Ovary (tissue), 9 donors: ENCODE results near the gene DHDH. TPM values are rescaled to one million over a fixed set of nuclear protein-coding genes. Genes with fewer than 3 reads are reported as not detected.

ENCODE experiments used
- DNase-seq, 5 donors: peaks; one replicate each; pipeline ENCODE4 v3.0.0-alpha.2; 2019 to 2020
- H3K27ac ChIP-seq, 2 donors: fragments of 200-600 bp; one replicate each; pipeline versions ENCODE4 v1.5.1 to v1.8.0; 2019 to 2022
- H3K27me3 ChIP-seq: fragments of 200-600 bp; one replicate; pipeline ENCODE4 v1.8.0; 2022
- H3K36me3 ChIP-seq: fragments of 200-600 bp; sonication (generic); one replicate; pipeline ENCODE4 v1.5.1; 2019
- H3K4me1 ChIP-seq: one replicate; pipeline ENCODE4 v1.8.1; 2013; ENCODE audit warnings: mild to moderate bottlenecking, moderate library complexity; ENCODE audit not compliant: insufficient read depth
- H3K4me3 ChIP-seq: fragments of 200-600 bp; sonication (generic); one replicate; pipeline ENCODE4 v1.5.1; 2017
- H3K9me3 ChIP-seq, 2 donors: fragments of 200-600 bp in 1 of 2; sonication (generic) in 1 of 2; one replicate each; pipeline versions ENCODE4 v1.5.1 to v1.8.1; 2013 to 2019; ENCODE audit warnings: mild to moderate bottlenecking in 1 of 2, moderate library complexity in 1 of 2
- CTCF ChIP-seq, 3 donors: fragments of 450-650 bp in 2 of 3; fragments of 200-600 bp in 1 of 3; IDR thresholded peaks; one replicate each; pipeline versions ENCODE4 v1.5.1 to v1.8.0; 2016 to 2022; ENCODE audit warnings: antibody characterized with exemption in 3 of 3, mild to moderate bottlenecking in 1 of 3
- EP300 ChIP-seq: sonication (generic); formaldehyde crosslinking; IDR thresholded peaks from one replicate; pipeline ENCODE4 v1.6.1; 2017; ENCODE audit warnings: antibody characterized with exemption
- POLR2A ChIP-seq: fragments of 450-650 bp; IDR thresholded peaks from one replicate; pipeline ENCODE4 v1.6.1; 2017; ENCODE audit warnings: antibody characterized with exemption, mild to moderate bottlenecking, moderate library complexity
- WGBS, 3 donors: extraction: QIAGEN DNeasy Blood & Tissue Kit in 1 of 3; methylation state at CpG; one replicate each; pipeline versions ENCODE4 v1.1.5 to v1.1.7; 2013 to 2017; 5-methylcytosine and 5-hydroxymethylcytosine counted together
- intact Hi-C, 4 donors: fragments of 100-400 bp; cut with DNase I; formaldehyde crosslinking; loops; one replicate each; pipeline versions ENCODE4 v1.11.0 to v1.15.1; 2022 to 2023
- polyA plus RNA-seq, 2 donors: library from polyadenylated mRNA; stranded (reverse); fragments of 200-250 nt in 1 of 2; fragments of 350-450 nt in 1 of 2; fragmentation: Illumina TruSeq in 1 of 2; extraction: RNeasy Lipid Tissue Mini Kit (QIAGEN cat#74804) in 1 of 2; gene quantifications; one replicate each; pipeline ENCODE4 v1.2.3, GENCODE V29; 2013 to 2014
- total RNA-seq, 7 donors: library from RNA; depleted of rRNA in 2 of 7; stranded (reverse); fragments of >200 nt in 2 of 7; fragmentation: NEBNext Ultra II Directional in 3 of 7; extraction: Animal tissue kit (Norgen Biotek cat#: 25700) in 3 of 7; gene quantifications; one replicate each; pipeline versions ENCODE4 v1.1.0 to v1.2.4, GENCODE V29; 2016 to 2023
- donor health status: DM: no; HTN: no; CAD: no; lungs with moderate emphysema.
- donor health status: DM: no; HTN: no; CAD: no.
- donor health status: Bipolar disorder and iron deficiency.
- donor health status: DM: yes; HTN: yes; CAD: no.
- donor health status: DM: no; HTN: no; CAD: no.
- donor health status: DM: yes; HTN: yes; CAD: no.

Gene DHDH
- total and polyA plus RNA-seq, 9 donors: 0.28 to 0.78 (median 0.67) TPM; not detected in 4

GRCh38 chr19:48950830-48951519, 17.5 kb downstream of the DHDH start:
- Histone ChIP-seq H3K36me3 (no peaks in the 10 kb centered on the region), H3K9me3 (no peaks in the 10 kb centered on the region), H3K27me3 (no peaks in the 10 kb centered on the region), H3K4me3 (no peak overlapping the region), H3K4me1 (peaks cover 3% of the 10 kb centered on the region), H3K27ac (no peak overlapping the region)
- TF ChIP-seq POLR2A: no peak
- no peak for TF ChIP-seq CTCF (IDR thresholded peaks at IDR 0.05)
- TF ChIP-seq EP300: no peak
- WGBS, 3 donors: 28 to 40% (median 28%) methylated on average over 9 of the region's 9 CpGs
- no peak for DNase-seq
- intact Hi-C loops: no loop called here

- WGBS, 3 donors: 79 to 86% (median 84%) methylated on average over 4 of the region's 4 CpGs
- no peak for DNase-seq
- no peak overlapping the region for H3K27ac ChIP-seq
Observed at GRCh38 chr19:48953141-48953540, 19.6 kb downstream of the DHDH start.

GRCh38 chr19:48953990-48954594, 20.6 kb downstream of the DHDH start:
- no peaks in the 10 kb centered on the region for H3K36me3 ChIP-seq
- peak overlapping the region in 1 of 2 donors; percentile 0 for H3K27ac ChIP-seq
- H3K4me1 ChIP-seq: peaks cover 3% of the 10 kb centered on the region
- H3K9me3 ChIP-seq: no peaks in the 10 kb centered on the region
- TF ChIP-seq CTCF (IDR thresholded peaks at IDR 0.05) (no peak), POLR2A (no peak)
- peak overlapping the region; percentile 65 for H3K4me3 ChIP-seq
- no peaks in the 10 kb centered on the region for H3K27me3 ChIP-seq
- DNase-seq: no peak
- 49 to 57% (median 51%) methylated on average over 11 of the region's 11 CpGs for WGBS, 3 donors
- intact Hi-C loops: no loop called here

More at GRCh38 chr19:48953141-48953540, 19.6 kb downstream of the DHDH start:
- no peak overlapping the region for H3K4me3 ChIP-seq
- peaks cover 3% of the 10 kb centered on the region for H3K4me1 ChIP-seq
- no peaks in the 10 kb centered on the region for H3K36me3 ChIP-seq
- no peak for TF ChIP-seq POLR2A
- TF ChIP-seq EP300: no peak
- TF ChIP-seq CTCF (IDR thresholded peaks at IDR 0.05): no peak
- no peaks in the 10 kb centered on the region for H3K27me3 ChIP-seq
- no peaks in the 10 kb centered on the region for H3K9me3 ChIP-seq
- intact Hi-C loops: no loop called here

- Histone ChIP-seq H3K4me1 (peaks cover 3% of the 10 kb centered on the region), H3K27me3 (no peaks in the 10 kb centered on the region), H3K36me3 (no peaks in the 10 kb centered on the region), H3K27ac (peak within 1 kb of the TSS; percentile 16 to 28), H3K9me3 (no peaks in the 10 kb centered on the region), H3K4me3 (peak within 1 kb of the TSS; percentile 65)
- TF ChIP-seq EP300: peak; percentile 24
- peak in 1 of 3 donors; percentile 40 for TF ChIP-seq CTCF (IDR thresholded peaks at IDR 0.05)
- TF ChIP-seq POLR2A: peak; percentile 64
- 0 to 1% (median 0%) methylated on average over 52 to 71 of the region's 71 CpGs for WGBS, 3 donors
- peak; percentile 95 to 98 (median 97) for DNase-seq
- intact Hi-C loops: no loop called here
Observed at GRCh38 chr19:48954595-48955307, 21.3 kb downstream of the DHDH start, which contains the start of gene BAX. Gene BAX (plus strand): TSS chr19:48954875. CDS start chr19:48954929, 54 bp downstream.
